Frontal cortex (tissue), 4 donors: ENCODE data around the gene HDAC7. TPM values are rescaled to one million over a fixed set of nuclear protein-coding genes. Genes with fewer than 3 reads are reported as not detected.

Experiments used
- DNase-seq, 2 donors: peaks; one replicate each; pipeline ENCODE4 v3.0.0; 2012; ENCODE audit warnings: low spot score in 2 of 2
- FAIRE-seq: peaks from 2 replicates; lab custom pipeline; 2012; peaks lifted over from hg19 to GRCh38; lab: Jason Lieb, UNC
- total RNA-seq: library from RNA; depleted of rRNA; stranded (reverse); fragments of >200 nt; gene quantifications from one replicate; pipeline ENCODE4 v1.2.3, GENCODE V29; 2014
- donor health status: control.
- donor health status: control.
- donor health status: control.

Gene HDAC7
- total RNA-seq, 1 donor from 2014 or later = 4.9 TPM

DNA sequence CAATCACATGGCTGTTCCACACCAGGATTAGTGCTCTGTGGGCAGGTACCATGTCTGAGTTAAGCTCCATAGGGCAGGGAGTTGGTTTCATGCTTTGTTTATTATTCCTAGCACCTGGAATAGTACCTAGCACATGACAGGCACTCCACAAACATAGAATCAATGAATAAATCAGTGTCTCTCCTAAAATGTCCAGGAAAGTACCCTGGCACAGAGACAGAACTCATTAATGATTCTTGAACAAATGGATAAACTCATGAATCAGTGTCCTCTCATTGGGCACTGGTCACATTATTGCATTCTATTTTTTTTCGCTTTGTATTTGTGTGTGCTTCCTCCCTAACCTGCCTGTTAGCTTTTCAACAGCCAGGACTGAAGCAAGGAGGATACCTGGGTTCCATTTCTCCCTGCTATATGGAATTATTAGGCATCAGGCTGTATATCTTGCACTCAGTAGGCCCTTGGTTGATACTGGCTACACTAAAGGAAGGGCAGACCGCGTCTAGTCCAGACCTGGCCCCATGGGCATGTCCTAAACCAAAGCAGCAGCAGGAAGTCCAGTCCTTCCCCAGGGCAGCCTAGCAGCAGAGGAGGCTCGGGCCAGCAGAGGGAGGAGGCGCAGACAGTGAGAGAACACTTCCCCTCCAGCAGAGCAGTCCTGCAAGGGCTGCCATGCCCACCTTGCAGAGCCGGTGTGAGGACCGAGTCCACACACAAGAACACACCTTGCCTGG lies 18.4 kb downstream of the HDAC7 start:
- FAIRE-seq (no peak), DNase-seq (no peak)

DNA sequence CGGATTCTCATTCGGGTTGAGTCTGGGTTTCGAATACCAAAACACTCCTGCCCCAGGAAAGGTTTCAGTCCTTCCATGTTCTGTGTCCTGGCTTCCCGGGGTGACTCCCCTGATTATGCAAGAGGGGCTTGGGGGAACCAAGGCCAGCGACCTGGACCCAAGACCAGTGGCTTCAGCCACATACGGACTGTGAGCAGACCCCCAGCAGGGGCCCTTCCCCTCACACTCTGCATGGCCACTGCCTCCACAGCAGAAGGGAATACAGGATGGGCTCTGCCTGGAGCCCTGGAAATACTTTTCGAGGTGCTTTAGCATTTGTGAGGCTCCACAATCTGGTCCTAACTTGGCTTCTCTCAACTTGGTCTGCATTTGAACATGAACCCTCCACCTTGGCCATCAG lies 19.1 kb downstream of the HDAC7 start:
- DNase-seq = no peak
- no peak for FAIRE-seq

DNA sequence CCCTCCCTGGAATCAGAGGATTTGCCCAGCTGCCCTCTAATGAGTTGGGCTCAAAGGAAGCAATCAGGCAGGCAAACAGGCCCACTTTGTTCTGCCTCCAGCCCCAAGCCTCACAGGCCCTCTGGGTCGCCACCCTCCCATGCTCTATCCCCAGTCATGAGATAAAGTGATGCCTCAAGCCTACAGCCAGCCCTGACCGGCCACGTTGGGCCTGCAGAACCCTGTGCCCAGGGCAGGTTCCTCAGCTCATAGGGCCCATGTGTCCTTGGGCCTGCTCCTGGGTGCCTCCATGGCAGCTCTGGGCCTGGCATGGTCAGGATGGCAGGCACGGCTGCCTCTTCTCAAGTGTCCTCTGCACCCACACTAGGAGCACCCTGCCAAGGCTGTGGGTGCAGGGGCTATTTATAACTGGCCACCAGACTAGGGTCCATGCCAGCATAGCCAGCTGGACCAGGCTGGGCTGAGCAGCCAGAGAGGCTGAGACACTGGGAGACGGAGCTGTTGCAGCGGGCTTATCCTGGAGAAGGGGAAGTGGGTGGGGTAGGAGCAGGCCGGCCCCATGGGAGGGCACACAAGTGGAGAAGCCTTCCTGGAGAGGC lies 20.2 kb downstream of the HDAC7 start:
- FAIRE-seq (no peak), DNase-seq (peak; percentile 51 to 66)

DNA sequence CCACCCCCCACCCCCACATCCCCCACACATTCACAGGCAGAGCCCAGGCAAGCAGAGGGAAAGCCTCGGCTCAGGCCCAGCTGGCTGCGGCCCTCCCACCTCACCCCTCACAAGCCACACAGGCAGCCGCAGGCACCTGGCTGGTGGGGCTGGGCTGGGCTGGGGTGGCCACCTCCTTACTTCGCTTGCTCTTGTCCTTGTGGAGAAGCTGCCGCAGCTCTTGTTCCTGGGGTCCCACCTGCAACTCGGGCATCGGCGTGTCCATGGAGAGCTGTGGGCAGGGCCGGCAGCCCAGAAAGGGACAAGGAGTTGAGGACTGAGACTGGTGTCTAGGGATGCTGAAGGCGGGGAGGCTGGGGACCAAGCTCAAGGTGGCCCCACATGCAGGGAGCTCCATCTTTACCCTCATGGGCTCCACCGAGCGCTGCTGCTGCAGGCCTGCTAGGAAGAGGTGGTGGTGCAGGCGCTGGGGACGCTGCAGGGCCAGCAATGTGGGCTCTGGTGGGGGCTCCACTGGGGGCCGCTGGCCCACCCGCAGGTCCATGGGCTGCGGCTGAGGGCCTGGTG lies 21.2 kb downstream of the HDAC7 start:
- FAIRE-seq = no peak
- no peak for DNase-seq

DNA sequence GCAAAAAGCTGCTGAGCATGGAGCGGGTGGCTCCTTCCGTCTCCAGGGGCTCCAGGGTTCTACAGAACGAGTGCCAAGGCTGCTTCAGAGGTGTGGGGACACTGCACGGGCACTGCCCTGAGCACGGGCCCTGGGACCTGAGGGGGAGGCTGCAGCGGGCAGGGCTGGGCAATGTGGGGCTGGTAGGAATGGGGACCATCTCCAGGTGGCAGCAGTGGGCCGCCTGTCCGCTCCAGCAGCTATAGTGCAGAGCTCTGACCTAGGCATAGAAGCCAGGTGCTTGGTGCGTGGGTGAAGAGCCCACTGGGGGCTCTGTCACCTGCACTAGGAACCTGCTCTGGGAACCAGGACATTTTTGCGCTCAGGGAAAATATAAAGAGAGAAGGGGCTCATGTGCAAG lies 22.3 kb downstream of the HDAC7 start:
- DNase-seq = peak; percentile 68 to 71
- FAIRE-seq = no peak

DNA sequence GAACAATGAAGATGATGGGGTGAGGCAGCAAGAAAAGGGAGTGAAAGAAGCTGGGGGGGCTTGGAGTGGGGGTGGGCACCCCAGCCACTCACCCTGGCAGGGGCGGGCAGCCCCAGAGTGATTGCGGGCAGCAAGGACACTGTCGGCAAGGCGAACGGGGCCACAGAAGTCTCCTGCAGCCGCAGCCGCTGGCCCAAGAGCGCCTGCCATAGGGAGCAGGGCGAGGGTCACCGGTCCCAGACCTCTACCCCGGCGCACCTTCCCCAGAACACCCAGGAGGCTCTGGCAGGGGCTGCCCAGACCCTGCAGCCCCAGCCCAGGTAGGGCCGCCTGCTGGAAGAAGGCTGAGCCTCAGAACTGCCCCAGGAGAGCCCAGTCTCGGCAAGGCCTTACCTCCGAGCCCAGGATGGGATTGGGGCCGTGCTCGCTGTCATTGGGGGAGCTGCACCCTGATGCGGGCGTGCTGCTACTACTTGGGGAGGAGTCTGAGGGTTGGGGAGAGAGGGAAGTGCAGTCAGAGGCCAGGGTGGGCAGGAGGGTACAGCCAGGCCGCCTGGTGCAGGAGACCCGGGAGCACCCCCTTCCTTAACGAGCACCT lies 23.8 kb downstream of the HDAC7 start:
- FAIRE-seq = no peak

DNA sequence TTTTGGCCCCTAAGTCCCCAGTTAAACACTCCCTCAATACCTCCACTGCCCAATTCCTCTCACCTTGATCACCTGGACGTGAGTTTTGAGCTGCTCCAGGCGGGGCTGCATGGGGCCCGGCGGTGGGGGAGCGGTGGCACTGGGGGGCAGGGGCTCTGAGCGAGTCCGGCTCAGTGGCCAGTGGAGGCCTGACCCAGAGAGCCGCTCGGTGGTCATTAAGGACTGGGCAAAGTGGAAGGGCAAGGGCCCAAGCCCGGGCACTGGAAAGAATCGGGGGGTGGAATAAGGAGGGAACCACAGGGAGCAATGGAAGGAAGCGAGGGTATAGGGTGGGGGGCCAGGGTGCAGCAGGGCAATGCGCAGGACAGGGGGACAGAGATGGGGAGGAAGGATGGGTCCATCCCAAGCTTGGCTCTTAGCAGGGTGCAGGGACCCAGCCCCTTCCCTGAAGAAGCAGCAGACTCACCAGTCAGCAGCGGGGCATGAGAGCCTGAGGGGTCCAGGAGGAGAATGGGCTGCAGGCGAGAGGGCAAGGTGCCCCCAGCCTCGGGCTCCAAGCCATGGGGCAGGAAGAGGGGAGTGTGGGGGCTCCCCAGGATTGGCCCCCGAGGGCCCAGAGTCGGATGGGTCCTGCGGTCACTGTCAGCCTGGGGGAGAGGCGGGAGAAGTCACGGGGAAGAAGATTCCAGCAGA lies 24.4 kb downstream of the HDAC7 start:
- DNase-seq (no peak), FAIRE-seq (no peak)

More for the DNA sequence above, 23.8 kb downstream of the HDAC7 start:
- DNase-seq = no peak

DNA sequence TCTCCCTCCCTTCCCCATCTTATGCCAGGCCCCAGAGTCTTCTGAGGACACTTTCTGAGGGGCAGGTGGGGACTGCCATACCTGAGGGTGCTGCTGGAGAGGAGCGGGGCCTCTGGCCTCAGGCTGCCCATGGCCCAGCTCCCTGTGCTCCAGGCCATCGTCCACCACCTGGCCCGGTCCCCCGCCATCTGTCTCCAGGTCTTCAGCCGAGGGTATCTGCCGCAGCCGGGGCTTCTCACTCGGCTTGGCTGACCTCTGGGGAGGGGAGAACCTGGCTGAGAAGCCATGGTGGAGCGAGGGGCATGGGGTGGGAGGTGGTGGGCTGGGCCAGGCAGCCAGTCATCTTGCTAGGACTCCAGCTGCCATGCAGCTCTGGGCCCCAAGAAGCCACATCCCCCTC lies 25.0 kb downstream of the HDAC7 start:
- FAIRE-seq (no peak), DNase-seq (no peak)

DNA sequence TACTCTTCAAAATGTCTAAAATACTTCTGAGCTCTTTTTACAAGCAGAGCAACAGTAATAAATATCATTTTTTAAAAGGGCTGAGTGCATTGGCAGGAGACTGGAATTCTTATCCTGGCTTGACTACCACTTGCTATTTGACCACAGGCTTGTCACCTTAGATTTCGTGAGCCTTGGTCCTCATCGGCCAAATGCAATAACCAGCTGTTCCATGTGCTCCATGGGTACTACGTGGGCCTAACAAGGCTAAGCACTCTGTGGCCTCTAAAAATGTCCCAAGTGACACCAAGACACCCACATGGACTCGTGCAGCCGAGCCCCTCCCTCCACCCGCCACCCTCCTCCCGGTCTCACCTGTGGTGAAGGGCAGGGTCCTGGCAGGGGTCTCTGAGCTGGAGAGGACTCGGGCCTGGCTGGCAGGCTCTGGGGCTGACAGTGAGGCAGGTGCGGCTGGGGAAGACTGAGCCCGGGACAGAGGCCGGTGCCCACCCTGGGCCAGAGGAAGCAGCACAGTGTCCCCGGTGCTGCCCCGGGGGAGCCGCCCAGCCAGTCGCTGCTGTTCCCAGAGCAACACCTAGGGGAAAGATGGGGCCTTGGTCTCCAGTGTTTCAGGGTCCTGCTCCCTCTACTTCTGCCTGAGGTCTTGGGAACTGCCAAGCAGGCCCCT lies 26.6 kb downstream of the HDAC7 start:
- FAIRE-seq = no peak
- DNase-seq = no peak

DNA sequence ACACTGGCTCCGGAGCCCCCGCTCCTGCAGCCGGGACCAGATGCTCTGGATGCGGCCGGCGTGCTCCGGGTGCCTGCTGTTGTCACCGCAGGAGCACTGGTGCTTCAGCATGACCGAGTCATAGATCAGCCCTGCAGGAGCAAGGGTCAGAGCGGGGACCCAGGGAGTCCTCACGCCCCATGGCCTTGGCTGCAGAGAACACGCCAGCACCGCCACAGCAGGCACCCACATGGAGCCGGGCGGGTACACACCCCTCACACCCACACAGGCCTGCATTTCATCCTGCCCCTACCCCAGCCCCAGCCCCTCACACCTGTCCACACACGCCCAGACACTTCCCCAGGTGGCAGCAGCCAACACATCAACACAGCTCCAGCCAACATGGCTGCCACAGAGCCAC lies 27.8 kb downstream of the HDAC7 start:
- no peak for DNase-seq
- FAIRE-seq = no peak

DNA sequence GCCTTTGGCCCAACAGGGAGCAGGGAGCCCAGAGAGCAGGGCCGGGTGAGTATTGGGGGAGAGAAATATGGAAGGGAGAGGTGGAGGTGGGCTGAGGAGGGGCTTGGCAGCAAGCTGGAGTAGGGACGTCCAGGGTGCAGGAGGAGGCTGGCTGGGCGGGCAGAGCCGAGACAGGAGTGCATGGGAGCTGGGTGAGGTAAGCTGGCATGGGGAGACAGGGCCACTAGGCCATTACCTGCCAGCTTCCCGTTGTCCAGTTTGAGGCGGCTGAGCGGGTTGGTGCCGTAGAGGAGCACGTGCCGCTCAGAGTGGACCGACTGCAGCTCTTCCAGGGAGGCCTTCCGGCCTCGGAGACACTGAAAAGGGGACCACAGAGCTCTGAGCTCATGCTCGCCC lies 28.4 kb downstream of the HDAC7 start:
- FAIRE-seq (no peak), DNase-seq (no peak)

DNA sequence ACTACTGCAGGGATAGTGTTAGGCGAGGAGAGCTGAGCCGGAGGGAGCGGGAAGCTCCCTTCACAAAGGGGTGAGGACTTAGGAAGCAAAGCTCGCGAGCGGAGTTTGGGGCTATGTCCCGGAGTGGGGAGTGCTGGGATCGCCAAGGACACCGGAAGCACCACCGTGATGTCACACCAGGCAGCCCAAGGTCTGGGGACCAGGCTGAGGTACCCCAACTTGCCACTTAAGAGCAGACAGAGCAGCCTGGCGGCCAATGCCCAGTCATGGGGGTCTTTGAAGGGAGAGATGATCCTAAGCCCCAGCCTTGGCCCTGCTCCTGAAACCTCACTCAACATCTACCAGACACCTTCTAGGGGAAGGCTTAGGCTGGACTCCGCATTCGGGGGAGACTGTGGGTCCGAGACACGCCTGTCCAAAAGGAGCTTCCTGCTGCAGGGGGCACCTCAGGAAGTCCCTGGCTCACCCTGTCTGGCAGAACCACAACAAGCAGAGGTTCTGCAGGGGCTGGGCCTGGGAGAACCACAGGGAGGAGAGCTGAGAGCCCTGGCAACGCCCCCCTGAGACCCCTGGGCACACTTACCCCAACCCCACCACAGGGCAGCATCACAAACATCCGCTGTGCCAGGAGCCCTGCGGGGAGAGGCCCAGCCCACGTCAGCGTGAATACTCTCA lies 28.9 kb downstream of the HDAC7 start:
- FAIRE-seq (no peak), DNase-seq (no peak)

DNA sequence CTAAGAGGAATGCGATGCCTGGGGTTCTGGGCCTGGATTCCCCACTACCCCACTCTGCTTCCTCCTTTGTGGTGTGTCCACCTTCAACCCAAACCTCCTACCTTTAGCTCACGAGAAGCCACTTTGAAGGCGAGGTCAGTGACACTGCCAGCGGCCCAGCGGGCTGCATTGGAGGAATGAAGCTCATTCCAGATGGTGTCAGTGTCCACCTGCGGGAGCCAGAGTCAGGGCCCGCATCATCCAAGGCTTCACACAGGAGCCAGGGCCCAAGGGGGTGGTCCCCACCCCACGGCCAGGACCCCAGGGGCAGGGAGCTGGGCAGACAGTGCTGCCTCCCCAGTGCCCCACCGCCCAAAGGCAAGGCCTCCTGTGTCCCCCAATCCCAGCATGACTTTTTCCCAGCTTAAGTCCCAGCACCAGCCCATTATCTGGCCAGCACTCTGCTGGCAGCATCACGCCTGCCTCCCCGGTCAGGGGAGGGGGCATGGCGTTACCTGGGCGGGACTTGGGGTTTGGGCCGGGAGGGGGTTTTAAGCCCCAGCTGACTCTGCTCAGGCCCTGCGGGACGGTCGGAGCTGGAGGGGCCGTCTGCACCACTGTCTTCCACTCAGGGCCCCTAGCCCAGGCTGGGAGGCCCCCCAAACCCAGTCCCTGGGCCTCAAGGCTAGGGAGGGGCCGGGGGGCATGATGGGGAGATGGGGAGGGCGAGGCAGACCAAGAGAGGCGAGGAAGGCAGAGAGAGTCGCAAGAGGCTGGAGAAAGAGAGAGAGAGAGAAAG lies 29.8 kb downstream of the HDAC7 start:
- no peak for FAIRE-seq
- DNase-seq = no peak

DNA sequence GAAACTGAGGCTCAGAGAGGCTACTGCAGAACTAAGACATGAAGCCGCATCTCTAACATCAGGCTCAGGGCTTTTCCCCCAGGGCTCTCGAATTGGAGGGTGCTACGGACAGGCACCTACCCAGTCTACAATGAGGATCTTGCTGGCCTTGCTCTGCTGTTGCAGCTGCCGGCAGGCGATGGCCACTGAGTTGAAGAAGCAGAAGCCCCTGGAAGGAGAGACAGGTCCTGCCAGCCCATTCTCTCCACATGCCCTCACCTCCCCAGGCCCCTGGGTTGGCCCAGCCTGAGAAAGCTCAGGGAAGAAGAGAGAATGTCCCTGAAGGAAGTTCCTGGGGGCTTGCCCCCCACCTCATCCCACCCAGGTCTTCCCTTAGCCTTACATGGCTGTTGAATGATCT lies 30.6 kb downstream of the HDAC7 start:
- FAIRE-seq (no peak), DNase-seq (no peak)

DNA sequence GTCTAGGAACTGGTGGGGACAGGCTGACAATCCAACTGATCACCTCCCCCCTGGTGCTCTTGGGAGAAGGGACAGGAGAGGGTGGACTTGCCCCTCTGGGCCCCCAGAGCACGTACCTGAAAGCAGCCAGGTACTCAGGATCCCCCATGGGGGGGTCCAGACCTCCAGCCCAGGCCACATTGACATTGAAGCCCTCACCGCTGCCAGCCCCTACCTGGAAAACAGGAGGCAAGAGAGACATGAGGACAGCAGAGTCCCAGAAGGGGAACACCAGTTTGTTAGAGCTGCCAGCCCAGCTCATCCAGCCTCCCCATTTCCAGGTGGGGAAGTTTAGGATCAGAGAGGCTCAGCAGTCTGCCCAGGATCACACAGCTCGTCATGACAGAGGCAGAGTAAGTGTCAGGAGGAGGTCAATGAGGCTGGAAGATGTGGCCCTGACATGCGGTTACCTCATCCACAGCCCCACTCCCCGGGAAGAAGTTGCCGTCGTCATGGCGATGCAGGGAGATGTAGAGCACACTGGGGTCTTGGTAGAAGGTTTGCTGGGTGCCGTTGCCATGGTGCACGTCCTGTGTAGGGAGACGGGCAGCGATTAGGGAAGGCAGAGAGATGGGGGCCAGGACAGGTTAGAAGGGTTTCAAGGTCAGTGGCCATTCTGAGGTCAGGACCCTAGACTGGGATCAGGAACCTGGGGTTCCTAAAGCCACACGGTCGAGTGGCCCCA lies 31.9 kb downstream of the HDAC7 start:
- FAIRE-seq (no peak), DNase-seq (no peak)

DNA sequence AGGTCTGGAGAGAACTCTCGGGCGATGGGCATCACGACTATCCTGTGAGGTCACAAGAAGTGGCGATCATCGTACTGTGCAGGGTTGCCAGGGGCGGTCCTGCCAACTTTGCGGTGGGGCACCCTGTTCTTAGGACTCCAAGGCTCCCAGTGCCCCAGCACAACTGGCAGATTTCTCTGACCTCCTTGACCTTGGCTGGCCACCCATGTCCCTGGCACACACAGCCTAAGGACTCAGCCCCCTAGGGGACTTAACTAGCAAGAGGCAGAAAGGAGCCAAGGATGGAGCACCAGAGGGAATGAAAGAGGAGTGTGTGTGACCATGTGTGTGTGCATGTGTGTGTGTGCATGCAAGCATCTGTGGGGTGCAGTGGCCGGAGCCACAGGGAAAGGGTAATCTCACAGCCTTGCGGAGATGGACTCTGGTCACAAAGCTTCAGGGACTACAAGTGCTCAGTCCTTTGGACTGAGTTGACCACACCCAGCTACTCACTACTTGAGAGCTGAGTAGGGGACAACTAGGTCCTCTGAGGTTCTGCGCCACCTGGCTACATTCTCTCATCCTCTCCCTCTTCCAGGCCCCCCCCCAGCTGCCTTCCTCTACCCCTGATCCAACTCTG lies 32.9 kb downstream of the HDAC7 start:
- no peak for DNase-seq
- no peak for FAIRE-seq

DNA sequence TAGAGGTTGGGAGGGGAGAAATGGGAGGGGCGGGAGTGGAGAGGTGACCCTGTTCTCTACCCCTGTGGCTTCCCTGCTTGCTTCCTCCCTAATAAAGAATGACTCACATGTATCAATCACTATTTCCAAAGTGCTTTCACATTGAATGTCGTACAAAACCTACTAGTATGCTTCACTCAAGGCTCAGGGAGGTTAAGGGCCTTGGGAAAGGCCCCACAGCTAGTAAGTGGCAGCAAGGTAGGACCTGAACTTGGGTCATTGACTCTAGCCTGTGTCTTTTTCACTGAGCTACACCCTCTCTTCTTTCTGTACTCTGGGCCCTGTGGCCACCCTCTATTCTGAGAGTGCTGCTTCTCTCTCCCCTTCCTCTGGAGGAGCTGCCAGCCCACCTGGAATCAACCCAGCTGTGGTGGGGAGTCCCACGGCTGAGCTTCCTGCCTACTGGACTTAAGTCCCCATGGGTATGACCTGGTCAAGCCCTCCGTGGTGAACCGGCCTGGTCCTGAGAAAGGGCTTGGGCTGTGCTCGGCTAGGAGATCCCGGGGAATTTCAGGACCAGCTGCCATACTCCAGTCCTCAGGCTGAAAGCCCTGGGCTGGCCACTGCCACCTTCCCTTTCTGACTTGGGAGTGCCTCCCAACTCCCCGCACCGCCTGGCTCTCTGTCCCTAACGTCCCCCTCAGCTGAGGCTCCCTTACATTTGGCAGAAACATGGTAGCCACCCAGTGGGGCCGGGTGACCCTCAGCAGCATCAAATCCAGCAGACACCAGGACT lies 33.6 kb downstream of the HDAC7 start:
- no peak for DNase-seq
- no peak for FAIRE-seq
